Prostate gland (tissue), 2 donors: ENCODE results near the gene FITM2.

Experiments used
- POLR2A ChIP-seq: fragments of 450-650 bp; IDR thresholded peaks from one replicate; pipeline ENCODE4 v1.6.1; 2016; ENCODE audit warnings: antibody characterized with exemption, mild to moderate bottlenecking
- POLR2AphosphoS5 ChIP-seq: sonication (generic); formaldehyde crosslinking; IDR thresholded peaks from one replicate; pipeline ENCODE4 v1.6.1; 2017; ENCODE audit warnings: antibody characterized with exemption
- TF ChIP-seq, protein P1 (sequence below), 4 experiments: fragments of 200-600 bp in 2 of 4; fragments of 450-650 bp in 2 of 4; sonication (generic) in 2 of 4; IDR thresholded peaks; 1 replicate in 3 of 4; 2 replicates in 1 of 4; pipeline ENCODE4 v1.5.1; 2016 to 2019; ENCODE audit warnings: antibody characterized with exemption in 4 of 4, mild to moderate bottlenecking in 2 of 4, moderate library complexity in 2 of 4

DNA sequence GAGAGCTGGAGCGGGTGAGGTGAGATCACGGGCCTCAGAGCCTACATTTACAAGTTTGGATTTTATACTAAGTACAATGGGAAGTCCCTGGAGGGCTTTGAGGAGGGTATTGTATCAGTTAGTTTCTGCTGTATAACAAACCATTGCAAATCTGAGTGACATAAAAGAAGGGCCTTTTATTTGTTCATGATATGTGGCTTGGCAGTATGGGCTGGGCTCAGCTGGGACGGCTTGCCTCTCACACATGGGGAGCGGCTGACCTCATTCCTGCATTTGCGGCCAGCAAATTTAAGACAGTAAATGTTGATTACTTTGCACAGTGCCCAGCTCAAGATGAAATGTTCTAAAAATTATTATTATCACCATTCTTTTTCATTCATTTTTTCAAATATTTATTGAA is 42.2 kb downstream of the FITM2 start:
- TF ChIP-seq, protein P1, sequence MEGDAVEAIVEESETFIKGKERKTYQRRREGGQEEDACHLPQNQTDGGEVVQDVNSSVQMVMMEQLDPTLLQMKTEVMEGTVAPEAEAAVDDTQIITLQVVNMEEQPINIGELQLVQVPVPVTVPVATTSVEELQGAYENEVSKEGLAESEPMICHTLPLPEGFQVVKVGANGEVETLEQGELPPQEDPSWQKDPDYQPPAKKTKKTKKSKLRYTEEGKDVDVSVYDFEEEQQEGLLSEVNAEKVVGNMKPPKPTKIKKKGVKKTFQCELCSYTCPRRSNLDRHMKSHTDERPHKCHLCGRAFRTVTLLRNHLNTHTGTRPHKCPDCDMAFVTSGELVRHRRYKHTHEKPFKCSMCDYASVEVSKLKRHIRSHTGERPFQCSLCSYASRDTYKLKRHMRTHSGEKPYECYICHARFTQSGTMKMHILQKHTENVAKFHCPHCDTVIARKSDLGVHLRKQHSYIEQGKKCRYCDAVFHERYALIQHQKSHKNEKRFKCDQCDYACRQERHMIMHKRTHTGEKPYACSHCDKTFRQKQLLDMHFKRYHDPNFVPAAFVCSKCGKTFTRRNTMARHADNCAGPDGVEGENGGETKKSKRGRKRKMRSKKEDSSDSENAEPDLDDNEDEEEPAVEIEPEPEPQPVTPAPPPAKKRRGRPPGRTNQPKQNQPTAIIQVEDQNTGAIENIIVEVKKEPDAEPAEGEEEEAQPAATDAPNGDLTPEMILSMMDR (IDR thresholded peaks at IDR 0.05), result no peak
- no peak for TF ChIP-seq POLR2A
- TF ChIP-seq POLR2AphosphoS5, result no peak
